ENCODE data around the gene TPPP2. TPM values are rescaled to one million over a fixed set of nuclear protein-coding genes. Genes with fewer than 3 reads are reported as not detected.

The TPPP2 gene
- total RNA-seq, 1 experiment from 2014 or later: not detected

DNA sequence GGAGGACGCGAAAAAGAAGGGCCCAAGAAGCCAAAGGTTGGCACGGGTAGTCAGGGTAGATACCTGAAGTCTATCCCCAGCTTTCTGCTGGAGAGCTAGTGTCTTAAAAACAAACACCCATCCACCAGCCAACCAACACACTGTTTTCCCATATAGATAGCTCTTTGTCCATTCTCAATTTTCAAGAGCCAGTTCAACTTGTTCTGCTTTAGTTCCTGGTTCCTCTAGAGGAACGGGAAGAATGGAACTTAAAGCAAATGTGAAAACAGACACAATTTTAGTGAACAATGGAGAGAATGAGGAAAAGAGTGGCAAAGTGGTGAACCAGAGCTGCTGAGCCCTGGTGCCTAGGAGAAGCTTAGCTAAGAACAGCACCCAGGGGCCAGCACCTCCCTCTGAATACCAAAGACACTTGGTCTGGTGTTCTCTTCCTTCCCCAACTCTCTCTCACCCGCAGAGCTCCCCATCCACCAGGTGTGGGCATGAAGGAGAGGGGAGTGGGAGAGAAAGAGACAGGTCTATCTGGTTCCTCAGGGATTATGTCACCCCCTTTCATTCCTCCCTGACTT, 9.0 kb upstream of the TPPP2 start:
- peaks cover 2% of the 10 kb centered on the region; the same call in 1 of the 2 replicates for H3K27me3 ChIP-seq (ENCODE audit: control insufficient read depth, insufficient read depth, low read length)
- H3K4me1 ChIP-seq (ENCODE audit: control insufficient read depth, insufficient read depth, low read length): no peaks in the 10 kb centered on the region
- in situ Hi-C loops (cut with HindIII; ENCODE audit: low pct_unique_long_range_greater_than_20kb, low sequenced_read_pairs) (no loop called here), intact Hi-C loops (cut with micrococcal nuclease; ENCODE audit: unreplicated experiment) (no loop called here)
- no TSS peak for BruUV-seq (replicated peaks)
- no peak overlapping the region for H3K27ac ChIP-seq (ENCODE audit: low read length)
- H3K4me3 ChIP-seq (ENCODE audit: low read depth in 2 of 2, low read length in 2 of 2): no peak overlapping the region
- DNase-seq (ENCODE audit: low read depth, low spot score) (no peak), ATAC-seq (no peak)
- TF ChIP-seq, protein P1, sequence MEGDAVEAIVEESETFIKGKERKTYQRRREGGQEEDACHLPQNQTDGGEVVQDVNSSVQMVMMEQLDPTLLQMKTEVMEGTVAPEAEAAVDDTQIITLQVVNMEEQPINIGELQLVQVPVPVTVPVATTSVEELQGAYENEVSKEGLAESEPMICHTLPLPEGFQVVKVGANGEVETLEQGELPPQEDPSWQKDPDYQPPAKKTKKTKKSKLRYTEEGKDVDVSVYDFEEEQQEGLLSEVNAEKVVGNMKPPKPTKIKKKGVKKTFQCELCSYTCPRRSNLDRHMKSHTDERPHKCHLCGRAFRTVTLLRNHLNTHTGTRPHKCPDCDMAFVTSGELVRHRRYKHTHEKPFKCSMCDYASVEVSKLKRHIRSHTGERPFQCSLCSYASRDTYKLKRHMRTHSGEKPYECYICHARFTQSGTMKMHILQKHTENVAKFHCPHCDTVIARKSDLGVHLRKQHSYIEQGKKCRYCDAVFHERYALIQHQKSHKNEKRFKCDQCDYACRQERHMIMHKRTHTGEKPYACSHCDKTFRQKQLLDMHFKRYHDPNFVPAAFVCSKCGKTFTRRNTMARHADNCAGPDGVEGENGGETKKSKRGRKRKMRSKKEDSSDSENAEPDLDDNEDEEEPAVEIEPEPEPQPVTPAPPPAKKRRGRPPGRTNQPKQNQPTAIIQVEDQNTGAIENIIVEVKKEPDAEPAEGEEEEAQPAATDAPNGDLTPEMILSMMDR (IDR thresholded peaks at IDR 0.05): no peak
- TF ChIP-seq, protein P2, sequence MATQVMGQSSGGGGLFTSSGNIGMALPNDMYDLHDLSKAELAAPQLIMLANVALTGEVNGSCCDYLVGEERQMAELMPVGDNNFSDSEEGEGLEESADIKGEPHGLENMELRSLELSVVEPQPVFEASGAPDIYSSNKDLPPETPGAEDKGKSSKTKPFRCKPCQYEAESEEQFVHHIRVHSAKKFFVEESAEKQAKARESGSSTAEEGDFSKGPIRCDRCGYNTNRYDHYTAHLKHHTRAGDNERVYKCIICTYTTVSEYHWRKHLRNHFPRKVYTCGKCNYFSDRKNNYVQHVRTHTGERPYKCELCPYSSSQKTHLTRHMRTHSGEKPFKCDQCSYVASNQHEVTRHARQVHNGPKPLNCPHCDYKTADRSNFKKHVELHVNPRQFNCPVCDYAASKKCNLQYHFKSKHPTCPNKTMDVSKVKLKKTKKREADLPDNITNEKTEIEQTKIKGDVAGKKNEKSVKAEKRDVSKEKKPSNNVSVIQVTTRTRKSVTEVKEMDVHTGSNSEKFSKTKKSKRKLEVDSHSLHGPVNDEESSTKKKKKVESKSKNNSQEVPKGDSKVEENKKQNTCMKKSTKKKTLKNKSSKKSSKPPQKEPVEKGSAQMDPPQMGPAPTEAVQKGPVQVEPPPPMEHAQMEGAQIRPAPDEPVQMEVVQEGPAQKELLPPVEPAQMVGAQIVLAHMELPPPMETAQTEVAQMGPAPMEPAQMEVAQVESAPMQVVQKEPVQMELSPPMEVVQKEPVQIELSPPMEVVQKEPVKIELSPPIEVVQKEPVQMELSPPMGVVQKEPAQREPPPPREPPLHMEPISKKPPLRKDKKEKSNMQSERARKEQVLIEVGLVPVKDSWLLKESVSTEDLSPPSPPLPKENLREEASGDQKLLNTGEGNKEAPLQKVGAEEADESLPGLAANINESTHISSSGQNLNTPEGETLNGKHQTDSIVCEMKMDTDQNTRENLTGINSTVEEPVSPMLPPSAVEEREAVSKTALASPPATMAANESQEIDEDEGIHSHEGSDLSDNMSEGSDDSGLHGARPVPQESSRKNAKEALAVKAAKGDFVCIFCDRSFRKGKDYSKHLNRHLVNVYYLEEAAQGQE (IDR thresholded peaks at IDR 0.05; ENCODE audit: insufficient read depth in 1 of 2, low read depth in 2 of 2, low read length in 1 of 2): no peak
- TF ChIP-seq POLR2AphosphoS5 (IDR thresholded peaks at IDR 0.05; ENCODE audit: low read depth, low read length): no peak
- TF ChIP-seq SIN3A (IDR thresholded peaks at IDR 0.05; ENCODE audit: borderline replicate concordance, insufficient read depth, low read depth, low read length): no peak
- no peak for TF ChIP-seq TCF7L2 (IDR thresholded peaks at IDR 0.05; ENCODE audit: low read depth, low read length)
- CTCF ChIA-PET: interaction anchor here (0.6 kb wide), 1 partner anchor 33 kb away, joined by 4 read pairs; no protein-coding TSS in a partner anchor
- H3K9me3 ChIP-seq (ENCODE audit: control insufficient read depth, insufficient read depth, low read depth, low read length): no peaks in the 10 kb centered on the region
- POLR2A ChIA-PET: no interaction called here
- no peaks in the 10 kb centered on the region for H3K36me3 ChIP-seq (ENCODE audit: control insufficient read depth, insufficient read depth, low read length)

- Histone ChIP-seq H3K36me3 (ENCODE audit: control insufficient read depth, insufficient read depth, low read length) (no peaks in the 10 kb centered on the region), H3K27me3 (ENCODE audit: control insufficient read depth, insufficient read depth, low read length) (peaks cover 2% of the 10 kb centered on the region; the same call in 1 of the 2 replicates)
Measured at GRCh38 chr14:21022686-21023085, 7.3 kb upstream of the TPPP2 start.

More at GRCh38 chr14:21022686-21023085, 7.3 kb upstream of the TPPP2 start:
- no peak for ATAC-seq
- no peak overlapping the region for H3K4me3 ChIP-seq (ENCODE audit: low read depth in 2 of 2, low read length in 2 of 2)
- H3K4me1 ChIP-seq (ENCODE audit: control insufficient read depth, insufficient read depth, low read length): no peaks in the 10 kb centered on the region; the same call in 1 of the 2 replicates
- H3K9me3 ChIP-seq (ENCODE audit: control insufficient read depth, insufficient read depth, low read depth, low read length): no peaks in the 10 kb centered on the region
- no peak for DNase-seq (ENCODE audit: low read depth, low spot score)
- intact Hi-C loops (cut with micrococcal nuclease; ENCODE audit: unreplicated experiment) (no loop called here), in situ Hi-C loops (cut with HindIII; ENCODE audit: low pct_unique_long_range_greater_than_20kb, low sequenced_read_pairs) (no loop called here)
- no TSS peak for BruUV-seq (replicated peaks)
- POLR2A ChIA-PET: no interaction called here
- TF ChIP-seq, protein P2 (IDR thresholded peaks at IDR 0.05; ENCODE audit: insufficient read depth in 1 of 2, low read depth in 2 of 2, low read length in 1 of 2): no peak
- TF ChIP-seq TCF7L2 (IDR thresholded peaks at IDR 0.05; ENCODE audit: low read depth, low read length): no peak
- TF ChIP-seq POLR2AphosphoS5 (IDR thresholded peaks at IDR 0.05; ENCODE audit: low read depth, low read length): no peak
- TF ChIP-seq, protein P1 (IDR thresholded peaks at IDR 0.05): no peak
- no peak for TF ChIP-seq SIN3A (IDR thresholded peaks at IDR 0.05; ENCODE audit: borderline replicate concordance, insufficient read depth, low read depth, low read length)
- no peak overlapping the region for H3K27ac ChIP-seq (ENCODE audit: low read length)
- CTCF ChIA-PET: interaction anchor here (0.7 kb wide), 1 partner anchor 11 kb away, joined by 7 read pairs; no protein-coding TSS in a partner anchor
